ENCODE measurements around the gene RORC. TPM values are rescaled to one million over a fixed set of nuclear protein-coding genes. Genes with fewer than 3 reads are reported as not detected.

The RORC gene
- polyA plus RNA-seq, 1 of the 3 experiments (the other 2 are of a cell fraction) = not detected

GRCh38 chr1:151852733-151853132 lies 21.1 kb upstream of the RORC start:
- Histone ChIP-seq H3F3A (replicated peaks; ENCODE audit: insufficient read depth) (no peaks in the 10 kb centered on the region), H4K20me1 (ENCODE audit: insufficient read depth) (no peaks in the 10 kb centered on the region), H2AFZ (ENCODE audit: low read depth) (no peak overlapping the region), H3K27ac (ENCODE audit: low read depth in 2 of 2, low read length in 1 of 2) (no peak overlapping the region), H3K4me2 (no peak overlapping the region), H3K4me1 (ENCODE audit: control insufficient read depth in 1 of 2, insufficient read depth in 2 of 2, low read depth in 1 of 2, low read length in 1 of 2) (peaks cover 0 to 37% of the 10 kb centered on the region in 2 experiments; a peak in 1 of 4 replicates), H3K9me2 (no peaks in the 10 kb centered on the region), H3K79me2 (ENCODE audit: insufficient read depth) (no peaks in the 10 kb centered on the region), H3K9me3 (no peaks in the 10 kb centered on the region), H3K27me3 (ENCODE audit: insufficient read depth) (peaks cover 5% of the 10 kb centered on the region; the same call in 1 of the 2 replicates), H3K9ac (no peak overlapping the region), H3K4me3 (ENCODE audit: low read depth in 2 of 2, low read length in 1 of 2) (no peak overlapping the region), H3K36me3 (replicated peaks in 1 of 2; ENCODE audit: control insufficient read depth in 1 of 2, insufficient read depth in 2 of 2, low read length in 1 of 2) (no peaks in the 10 kb centered on the region)
- TF ChIP-seq TCF12 (IDR thresholded peaks at IDR 0.05) (no peak), RAD21 (IDR thresholded peaks at IDR 0.05; ENCODE audit: low read length) (no peak), NFIC (IDR thresholded peaks at IDR 0.05; ENCODE audit: borderline replicate concordance) (no peak), IRF3 (IDR thresholded peaks at IDR 0.05; ENCODE audit: low read depth, low read length) (no peak), CTCF (IDR thresholded peaks at IDR 0.05) (no peak), MAX (IDR thresholded peaks at IDR 0.05; ENCODE audit: low read depth) (no peak), ZBTB33 (IDR thresholded peaks at IDR 0.05; ENCODE audit: borderline replicate concordance, low read depth) (no peak), MEF2A (IDR thresholded peaks at IDR 0.05; ENCODE audit: borderline replicate concordance, low read depth) (no peak), ELF1 (IDR thresholded peaks at IDR 0.05) (no peak), REST (IDR thresholded peaks at IDR 0.05; ENCODE audit: low read depth, low read length) (no peak), EZH2phosphoT487 (IDR thresholded peaks at IDR 0.05; ENCODE audit: borderline replicate concordance, low read depth) (no peak), JUND (IDR thresholded peaks at IDR 0.05) (no peak), TAF1 (IDR thresholded peaks at IDR 0.05; ENCODE audit: borderline replicate concordance, low read depth, low read length) (no peak), NRF1 (IDR thresholded peaks at IDR 0.05; ENCODE audit: low read depth, low read length) (no peak), GABPA (IDR thresholded peaks at IDR 0.05; ENCODE audit: low read depth) (no peak)
- CTCF ChIA-PET = interaction anchor here (1.4 kb wide), 1 partner anchor 17 kb away, joined by 3 read pairs; no protein-coding TSS in a partner anchor
- POLR2A ChIA-PET = no interaction called here
- DNase-seq = no peak
- WGBS (ENCODE audit: low lambda C conversion rate) = 74% methylated on average over 4 of the region's 4 CpGs

Data from SK-N-SH (cell line).